ENCODE results near the gene IL1RAPL1.
"Not testable (repeated sequence)": the region's sequence is repeated elsewhere in the genome, so short reads cannot be mapped to it uniquely, and the experiment has no call there.

IL1RAPL1 gene

DNA sequence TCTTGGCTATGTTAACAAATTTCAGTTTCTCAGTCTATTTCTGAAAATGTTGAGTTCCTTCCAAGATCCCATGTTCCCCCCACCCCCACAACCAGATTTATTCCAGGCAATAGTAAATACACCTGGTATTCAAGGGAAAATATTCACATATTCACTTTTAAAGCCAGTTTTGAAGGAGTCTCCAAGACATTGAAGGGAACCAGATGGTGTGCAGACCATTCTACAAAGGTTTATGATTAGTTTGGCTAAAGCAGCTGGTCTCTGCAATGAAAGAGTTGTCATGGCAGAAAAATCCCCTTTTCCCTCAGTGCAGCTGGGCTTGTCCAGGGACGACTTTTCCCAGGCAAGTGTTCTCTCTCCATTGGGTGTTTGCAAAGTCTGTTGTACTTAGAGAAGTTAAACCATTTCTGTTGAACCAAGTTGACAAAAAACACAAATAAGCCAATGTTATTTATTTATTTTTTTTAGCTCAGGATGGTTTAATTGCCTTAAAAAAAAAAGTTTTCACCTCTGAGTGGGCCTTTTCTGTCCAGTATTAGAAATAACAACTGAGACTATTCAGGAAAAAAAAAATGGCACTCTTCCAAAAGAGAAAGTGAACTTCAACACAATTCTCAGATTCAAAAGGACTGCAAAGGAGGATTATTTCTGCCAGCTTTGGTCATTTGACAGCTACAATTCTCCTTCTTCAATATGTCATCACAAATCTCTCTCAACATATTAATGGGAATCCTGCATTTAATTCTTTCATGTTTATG, 410.6 kb downstream of the IL1RAPL1 start:
- no peak for DNase-seq

DNA sequence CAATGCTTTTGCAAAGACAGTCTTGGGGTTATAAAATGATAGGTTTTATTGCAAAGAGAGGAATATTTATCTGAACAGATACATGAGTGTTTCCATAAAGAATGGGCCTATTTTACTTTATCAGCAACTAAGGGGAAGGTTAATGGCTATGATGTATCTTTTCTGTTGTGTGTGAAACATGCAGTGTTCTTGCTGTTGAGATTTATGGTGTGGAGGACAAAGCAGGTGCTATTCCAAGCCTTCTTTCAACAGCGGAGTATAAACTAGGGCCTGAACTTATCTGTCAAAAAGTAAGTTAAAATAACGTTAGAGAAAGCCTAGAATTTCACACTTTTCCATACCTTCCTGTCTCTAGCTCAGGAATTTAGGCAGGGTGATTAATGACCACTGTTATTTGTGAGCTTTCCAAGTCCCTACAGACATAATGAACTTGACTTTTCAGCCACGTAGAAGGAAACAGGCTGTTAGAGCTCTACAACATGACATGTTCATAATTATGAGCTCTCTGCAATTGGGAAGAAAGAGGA, 411.4 kb downstream of the IL1RAPL1 start:
- DNase-seq: no peak

DNA sequence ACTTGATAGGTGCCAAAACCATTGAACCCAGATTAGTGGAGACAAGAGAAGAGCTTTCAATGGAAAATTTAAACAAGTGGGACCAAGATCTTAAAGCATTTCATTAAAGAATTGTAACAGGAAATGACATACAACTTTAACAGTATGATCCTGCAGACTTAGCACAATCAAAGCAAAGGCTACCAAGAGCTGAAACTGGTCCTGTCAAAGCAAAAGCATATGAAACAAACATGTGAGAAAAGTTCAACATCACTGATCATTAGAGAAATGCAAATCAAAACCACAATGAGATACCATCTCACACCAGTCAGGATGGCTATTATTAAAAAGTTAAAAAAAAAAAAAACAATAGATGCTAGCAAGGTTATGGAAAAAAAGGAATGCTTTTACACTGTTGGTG, 425.6 kb downstream of the IL1RAPL1 start:
- DNase-seq: no peak

DNA sequence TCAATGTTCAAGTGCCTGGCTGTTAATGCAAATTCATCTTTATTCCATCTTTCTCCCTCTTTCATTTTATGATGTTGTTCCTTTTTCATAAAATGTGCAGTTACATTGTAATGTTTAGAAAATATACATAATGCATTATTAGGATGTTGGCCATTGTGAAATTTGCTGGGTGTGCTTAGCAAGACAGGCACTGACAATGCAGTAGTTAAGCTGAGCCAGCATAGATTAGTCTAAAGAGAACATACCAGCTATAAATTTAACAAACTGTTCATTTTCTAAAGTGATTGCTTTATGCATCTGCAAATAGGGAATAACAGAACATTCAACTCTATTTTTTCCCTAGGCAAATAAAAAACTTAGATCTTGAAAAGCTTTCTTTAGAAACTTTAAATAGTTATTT, 436.0 kb downstream of the IL1RAPL1 start:
- DNase-seq: no peak

DNA sequence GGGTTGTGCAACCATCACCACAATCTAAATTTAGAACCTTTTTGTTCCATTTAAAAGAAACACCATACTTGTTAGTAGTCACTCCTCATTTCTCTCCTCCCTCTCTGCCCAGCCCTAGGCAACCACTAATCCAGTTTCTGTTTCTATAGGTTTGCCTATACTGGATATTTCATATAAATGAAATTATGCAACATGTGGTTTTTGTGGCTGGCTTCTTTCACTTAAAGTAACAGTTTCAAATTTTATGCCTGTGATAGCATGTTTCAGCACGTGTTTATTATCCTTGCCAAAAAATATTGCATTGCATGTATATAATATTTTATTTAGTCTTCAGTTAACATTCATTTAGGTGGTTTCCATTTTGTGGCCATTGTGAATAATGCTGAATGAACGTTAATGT, 437.6 kb downstream of the IL1RAPL1 start:
- no peak for DNase-seq

DNA sequence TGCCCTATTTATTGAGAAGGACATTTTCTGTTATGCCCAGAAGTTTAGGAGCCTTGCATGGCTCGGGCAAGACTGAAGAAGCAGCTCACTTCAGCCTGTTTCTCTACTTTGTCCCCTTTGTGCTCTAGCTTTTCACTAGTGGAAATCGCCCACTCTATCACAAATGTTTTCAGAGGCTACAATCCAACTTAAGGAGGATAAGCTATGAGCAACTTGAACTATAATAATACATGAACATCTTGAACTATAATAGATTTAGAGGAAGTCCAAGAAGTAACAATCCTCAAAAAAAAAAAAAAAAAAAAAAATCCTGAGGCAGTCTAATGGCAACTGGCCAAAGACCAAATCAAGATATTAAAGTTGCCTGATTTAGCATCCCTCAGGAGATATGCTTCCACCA, 452.3 kb downstream of the IL1RAPL1 start:
- DNase-seq: no peak

DNA sequence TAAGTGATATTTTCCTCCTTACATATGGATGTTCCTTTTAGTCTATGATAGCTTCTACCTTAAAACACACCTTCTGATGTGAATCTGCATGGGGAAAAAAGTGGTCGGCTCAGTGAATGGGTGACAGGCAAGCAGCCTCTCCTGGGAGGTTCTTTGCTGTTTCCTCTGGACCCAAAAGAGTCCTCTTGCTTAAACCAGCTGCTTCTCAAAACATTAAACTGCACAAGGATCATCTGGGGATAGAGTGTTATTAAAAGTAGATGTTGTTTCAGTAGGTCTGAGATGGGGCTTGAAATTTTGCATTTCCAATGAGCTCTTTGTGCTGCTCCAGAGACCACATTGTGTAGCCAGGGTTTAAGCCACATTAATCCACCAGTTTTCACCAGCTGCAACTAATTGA, 452.9 kb downstream of the IL1RAPL1 start:
- no peak for DNase-seq

DNA sequence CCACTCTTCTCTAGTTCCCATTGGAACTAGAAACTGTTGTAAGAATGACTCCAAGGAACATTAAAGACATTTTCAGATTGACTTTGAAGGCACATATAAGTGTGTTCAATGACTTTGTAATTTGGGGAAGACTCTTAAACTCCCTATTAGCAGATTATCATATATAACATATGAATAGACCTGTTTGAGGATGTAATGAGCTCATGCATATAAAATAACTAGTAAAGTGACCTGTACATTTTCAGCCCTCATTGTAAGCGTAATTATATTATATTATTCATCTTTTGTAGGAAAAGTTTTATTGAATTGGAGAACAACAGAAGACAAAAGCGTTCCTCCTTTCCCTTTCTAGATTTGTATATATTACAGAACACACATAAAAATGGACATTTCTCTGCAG, 455.1 kb downstream of the IL1RAPL1 start:
- no peak for DNase-seq

DNA sequence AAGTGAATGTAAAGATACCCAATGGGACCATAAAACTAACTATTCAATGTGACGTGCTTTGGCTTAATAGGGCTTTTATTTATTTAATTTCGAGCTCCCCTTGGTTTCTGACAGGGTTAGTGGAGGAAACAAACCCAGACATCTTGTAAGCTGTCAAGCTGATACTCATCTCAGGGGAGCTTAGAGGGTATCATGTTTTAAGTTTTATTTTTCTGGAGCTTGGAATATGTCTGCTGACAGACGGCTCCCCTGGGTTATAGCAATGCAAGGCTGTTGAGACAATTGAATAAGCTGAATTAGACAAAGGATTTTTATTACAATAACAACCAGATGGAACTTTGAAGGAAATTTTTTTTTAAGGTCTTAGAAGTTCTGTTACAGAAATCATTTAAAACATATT, 456.5 kb downstream of the IL1RAPL1 start:
- no peak for DNase-seq

DNA sequence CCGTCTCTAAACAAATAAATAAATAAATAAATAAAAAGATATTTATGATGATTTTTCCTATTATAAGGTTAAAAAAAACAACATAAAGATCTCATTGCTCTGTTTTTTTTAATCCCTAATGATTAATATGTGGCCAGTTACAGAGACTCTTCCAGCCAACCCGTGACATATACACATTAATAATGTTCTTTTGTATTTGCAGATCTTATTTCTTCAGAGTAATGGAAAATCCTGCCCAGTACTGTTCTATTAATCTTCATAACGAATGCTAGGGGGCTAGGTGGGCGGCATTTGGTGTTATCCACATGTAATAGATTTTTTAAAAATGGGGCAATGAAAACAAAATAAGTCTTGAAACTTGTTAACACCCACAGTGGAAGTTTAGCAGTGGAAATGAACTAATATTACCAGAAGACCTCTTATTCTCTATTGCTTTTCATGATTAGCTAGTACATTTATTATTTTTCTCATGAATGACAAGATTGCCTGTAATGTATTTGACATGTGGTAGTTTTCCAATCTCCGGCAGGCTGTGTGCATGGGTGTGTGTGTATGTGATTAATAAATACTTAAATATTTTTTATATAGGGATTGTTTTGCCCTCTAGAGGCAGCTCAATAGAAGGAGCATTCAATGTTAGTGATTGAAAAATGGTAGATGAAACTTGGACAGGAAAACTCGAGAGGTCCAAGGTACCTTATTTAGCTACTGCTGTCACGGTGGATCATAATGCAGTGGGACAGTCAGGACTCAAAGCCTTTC, 457.4 kb downstream of the IL1RAPL1 start:
- DNase-seq: no peak

DNA sequence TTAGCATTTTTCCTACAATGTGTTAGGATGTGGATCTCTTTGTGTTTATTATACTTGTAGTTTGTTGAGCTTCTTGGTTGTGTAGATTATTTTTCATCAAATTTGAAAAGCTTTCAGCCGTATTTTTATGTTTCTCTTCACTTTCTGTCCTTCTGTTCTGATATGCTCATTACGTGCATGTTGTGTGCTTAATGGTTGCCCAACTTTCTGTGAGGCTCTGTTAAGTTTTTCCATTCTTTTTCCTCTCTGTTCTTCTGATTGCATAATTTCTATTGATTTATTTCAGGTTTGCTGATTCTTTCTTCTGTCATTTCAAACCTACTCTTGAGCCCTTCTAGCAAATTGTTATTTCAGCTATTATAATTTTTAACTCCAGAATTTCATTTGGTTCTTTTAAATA, 478.2 kb downstream of the IL1RAPL1 start:
- DNase-seq: no peak

DNA sequence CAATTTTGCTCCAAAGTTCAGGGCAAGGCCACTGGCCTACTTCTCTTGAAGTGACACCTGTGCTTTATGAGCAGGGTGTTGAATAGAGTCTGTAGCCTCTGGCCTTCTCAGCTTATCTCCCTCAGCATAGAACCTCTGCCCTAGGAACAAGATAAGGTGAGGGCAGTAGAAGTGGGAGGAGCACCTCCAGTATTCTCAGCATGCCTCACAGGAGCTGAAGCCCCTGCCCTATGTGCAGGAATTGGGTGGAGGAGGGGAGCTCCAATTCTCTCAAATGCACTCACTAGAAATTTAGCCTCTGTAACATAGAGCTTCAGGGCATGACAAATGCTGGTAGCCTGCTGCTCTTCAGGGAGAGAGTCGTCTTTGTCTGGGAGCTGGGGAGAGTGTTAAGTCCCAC, 479.3 kb downstream of the IL1RAPL1 start:
- DNase-seq: no peak

DNA sequence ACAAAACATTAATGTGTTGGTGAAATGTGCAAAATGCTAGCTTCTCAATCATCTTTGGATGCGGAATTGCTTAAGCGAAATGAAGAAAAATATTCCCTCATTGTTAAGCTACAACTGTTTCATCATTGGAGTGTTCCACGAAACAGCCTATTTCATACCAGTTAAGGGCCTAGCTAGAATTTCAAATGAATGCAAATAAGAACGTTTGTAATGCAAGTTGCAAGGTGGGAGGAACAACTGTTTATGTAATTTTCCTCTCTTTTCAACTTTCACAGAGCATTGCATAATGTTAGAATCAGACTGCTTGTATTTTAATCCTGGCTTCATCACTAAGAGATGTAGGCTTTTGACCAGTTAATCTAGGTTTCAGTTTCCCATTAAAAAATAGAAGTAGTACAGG, 480.1 kb downstream of the IL1RAPL1 start:
- no peak for DNase-seq

DNA sequence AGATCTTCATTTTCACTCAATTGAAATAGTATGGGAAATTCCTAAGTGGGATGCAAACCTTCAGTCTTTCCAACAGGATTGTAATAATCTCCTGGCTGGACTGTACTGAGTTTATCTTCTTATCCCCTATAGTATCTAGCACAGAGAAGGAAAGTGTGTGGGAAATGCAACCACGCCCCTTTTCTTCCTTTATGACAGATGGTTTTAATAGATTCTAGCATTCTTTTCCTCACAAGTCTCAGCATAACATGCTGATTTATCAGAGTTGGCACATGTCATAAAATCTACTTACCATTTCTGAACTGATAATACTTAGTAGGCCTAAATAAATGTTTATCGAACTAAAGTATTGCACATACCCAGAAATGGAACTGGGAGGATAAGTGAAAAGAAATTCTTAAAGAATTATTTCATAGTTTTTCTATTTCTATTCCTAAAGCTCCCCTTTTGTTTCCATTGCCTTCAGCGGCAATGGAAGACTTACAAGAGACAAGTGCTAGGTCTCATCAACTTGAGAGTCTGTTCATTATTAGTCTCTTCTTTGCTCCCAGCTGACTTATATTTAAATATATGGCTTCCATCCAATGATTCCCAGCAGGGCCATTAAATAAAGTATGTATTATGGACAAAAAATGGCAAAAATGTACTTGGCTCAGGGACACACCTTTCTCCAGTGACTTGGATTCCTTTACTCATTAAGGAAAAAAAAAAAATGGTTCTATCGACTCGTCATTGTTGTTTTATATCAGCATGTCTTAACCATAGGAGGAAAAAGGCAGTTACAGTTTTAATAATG, 484.5 kb downstream of the IL1RAPL1 start:
- DNase-seq: no peak

DNA sequence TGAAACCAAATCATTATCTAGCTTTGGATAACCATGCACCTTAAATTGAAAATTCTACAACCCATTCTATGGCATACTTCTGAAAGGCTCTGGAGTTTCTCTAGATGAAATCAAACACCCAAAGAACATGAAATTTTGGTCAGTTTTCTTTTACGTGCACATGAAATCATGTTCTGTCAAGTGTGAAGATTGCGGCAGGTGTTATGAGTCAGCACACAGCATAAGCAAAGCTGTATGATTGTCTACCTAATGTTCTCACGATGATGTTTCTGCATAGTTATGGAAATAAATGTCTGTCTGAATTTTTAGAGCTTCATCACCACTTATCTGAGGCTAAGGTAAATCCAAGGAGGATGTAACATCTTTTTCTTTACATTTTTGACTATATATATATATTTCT, 495.3 kb downstream of the IL1RAPL1 start:
- no peak for DNase-seq

DNA sequence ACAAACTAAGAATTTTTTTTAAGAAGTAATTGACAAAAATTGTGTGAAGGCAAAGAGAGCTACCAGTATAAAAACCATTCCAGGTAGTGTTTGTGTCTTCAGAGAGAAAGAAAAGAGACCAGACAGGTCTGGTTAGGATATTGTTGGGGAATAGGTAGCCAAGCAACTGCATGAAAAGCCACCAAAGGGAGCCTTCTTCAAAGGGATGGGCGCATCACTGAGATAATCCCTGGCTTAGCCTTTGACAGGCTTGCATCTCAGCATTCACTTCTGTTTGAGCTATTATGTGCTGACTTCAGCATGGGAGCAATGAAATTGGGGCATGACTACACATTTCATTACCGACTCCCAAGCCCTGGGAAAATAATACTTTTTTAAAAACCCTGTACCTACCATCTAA, 496.6 kb downstream of the IL1RAPL1 start:
- DNase-seq: no peak

DNA sequence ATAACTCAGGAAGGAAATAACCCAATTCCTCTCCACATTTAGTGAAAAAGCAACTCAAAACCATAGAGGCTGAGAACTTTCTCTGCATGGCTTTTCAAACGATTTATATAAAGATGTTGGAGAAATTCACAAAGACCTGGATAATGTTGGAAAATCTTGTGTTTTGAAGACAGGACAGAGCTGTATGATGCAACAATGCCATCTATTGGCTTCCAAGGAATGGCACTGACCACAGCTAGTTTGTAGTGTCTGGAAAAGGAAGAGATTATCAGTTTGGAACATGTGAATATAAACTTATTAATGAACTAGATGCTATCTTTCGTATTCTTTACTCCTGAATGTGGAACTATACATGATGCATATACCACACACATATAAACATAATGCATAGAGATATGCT, 503.6 kb downstream of the IL1RAPL1 start:
- DNase-seq: peak in 1 of 2 experiments; percentile 0

DNA sequence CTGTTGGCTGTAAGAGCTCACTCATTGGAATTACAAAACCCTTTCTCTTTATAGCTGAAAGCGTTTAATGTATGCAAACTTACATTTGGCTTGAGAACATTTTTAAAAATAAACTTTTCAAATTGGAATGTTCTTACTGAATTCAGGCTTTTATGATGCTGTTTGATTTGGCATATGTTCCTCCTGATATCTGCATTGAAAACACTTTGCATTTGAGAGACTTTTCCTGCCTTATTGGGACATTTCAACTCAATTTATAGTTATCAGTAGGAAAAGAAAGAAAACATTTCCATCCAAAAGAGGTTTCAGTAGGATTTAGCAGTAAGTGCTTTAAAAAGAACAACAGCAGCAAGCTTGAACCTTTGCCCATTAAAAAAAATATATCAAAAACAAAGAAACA, 520.0 kb downstream of the IL1RAPL1 start:
- DNase-seq: no peak

DNA sequence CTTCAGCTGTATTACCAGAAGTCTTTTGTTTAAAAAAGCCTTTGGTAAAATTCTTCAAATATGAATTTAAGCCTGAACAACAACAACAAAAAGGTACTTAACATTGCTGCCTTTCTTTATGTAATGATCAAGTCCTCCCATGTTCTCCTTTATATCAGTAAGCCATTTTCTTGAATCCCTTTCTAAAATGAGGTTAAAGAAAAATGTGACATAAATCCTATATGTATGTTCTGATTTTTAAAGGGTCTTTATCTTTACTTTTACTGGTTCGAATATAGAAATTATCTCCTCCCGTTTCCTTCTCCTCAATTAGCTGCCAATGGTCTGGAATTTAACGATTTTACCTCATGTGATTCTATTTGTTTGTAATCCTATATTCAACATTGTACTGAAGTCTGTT, 522.8 kb downstream of the IL1RAPL1 start:
- DNase-seq: no peak

DNA sequence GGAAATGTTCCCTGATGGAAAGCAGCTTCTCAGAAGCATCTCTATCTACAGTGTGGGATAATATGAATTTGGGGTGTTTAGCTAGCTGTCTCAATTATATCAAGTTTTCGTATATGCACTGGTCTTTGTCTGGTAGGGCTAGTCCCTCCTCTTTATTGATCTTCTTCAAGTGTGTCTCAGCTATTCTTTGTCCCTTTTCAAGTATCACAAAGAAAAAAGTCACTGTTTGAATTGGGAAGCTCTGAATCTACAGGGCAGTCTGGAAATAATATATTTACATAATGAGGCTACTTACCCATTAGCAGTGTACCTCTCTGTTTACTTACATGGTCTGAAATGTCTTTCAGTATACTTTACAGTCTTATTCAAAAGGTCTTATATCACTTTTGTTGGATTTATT, 526.0 kb downstream of the IL1RAPL1 start:
- DNase-seq: no peak

DNA sequence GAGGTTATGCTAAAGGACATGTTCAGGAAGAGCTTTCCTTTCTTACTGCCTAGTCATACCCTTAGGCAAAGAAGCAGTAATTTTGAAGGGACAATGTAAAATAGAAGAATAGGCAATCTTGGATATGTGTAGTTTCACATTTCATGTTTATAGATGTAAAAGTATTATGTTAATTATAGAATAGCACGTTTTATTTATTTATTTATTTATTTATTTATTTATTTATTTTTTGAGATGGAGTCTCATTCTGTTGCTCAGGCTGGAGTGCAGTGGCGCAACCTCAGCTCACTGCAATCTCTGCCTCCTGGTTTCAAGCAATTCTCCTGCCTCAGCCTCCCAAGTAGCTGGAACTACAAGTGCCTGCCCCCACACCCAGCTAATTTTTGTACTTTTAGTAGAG, 535.6 kb downstream of the IL1RAPL1 start:
- not testable (repeated sequence) for DNase-seq

DNA sequence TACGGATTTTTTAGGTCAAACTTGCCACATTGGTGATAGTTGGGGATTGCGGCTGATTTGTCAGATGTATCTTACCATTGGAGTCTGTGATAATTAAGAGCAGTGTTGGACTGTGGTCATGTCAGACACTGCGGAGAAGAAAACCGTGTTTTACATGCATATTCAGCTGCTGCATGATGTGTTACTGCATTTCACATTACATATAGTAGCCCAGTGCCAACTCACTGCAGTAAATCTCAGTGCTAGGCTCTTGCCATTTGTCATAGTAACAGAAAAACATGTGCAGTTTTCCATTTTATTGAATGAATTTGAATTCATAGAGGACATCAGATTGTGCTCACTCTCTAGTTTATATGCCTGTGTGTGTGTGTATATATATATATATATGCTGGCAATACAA, 543.7 kb downstream of the IL1RAPL1 start:
- no peak for DNase-seq

DNA sequence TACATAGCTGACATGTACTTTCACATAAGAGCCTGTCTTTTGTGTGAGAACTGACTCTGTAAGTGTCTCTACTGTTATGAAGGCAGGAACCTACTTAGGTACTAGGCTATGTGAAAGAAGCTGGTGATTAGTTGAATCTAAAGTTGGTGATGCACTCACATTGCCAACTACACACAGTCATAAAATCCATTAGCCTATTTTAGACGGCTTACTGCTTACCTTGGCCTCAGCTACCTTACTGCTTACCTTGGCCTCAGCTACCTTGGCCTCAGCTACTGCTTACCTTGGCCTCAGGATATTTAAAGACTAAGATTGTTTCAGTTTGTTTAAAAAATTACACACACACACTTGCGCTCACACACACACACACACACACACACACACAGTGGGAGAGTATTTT, 549.7 kb downstream of the IL1RAPL1 start:
- DNase-seq: no peak

DNA sequence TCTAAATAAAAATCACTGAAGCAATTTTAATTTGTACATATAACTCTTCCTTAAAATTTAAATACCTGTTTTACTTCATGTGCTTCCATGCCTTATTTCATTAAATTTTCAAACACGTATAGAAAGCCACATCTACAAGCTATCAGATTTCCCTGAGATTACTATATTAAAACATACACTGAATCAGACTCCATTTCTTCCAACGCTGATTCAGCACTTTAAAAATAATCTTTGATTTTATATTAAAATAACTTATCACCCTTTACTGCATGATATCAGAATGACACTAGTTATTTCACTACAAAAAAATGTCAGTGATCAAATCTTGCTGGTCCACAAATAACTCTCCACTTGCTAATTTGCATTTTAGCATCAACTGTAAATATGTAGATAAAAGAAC, 550.8 kb downstream of the IL1RAPL1 start:
- DNase-seq: no peak

Measured in SHP77 (cell line).